Inflammatory macrophage treated with lipopolysaccharide for 1 hour (primary cell): ENCODE results near the gene NEURL1.

ENCODE experiments used
- DNase-seq, 2 donors: peaks; one replicate each; pipeline ENCODE4 v3.0.0-alpha.2; 2020 to 2022

Gene NEURL1

DNA sequence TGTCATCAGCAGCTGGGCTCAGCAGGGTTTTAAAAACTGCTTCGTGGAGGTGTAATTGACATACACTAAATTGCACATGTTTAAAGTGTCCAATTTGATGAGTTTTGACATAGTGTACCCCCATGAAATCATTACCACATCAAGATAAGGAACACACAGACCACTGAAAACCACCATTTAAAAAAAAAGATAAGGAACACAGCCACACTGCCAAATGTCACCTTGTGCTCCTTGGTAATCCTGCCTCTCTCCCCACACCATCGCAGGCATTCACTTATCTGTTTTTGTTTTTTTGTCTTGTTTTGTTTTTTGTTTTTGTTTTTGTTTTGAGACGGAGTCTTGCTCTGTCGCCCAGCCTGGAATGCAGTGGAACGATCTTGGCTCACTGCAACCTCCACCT, 75.0 kb downstream of the NEURL1 start:
- no peak for DNase-seq

- no peak for DNase-seq
Observed at GRCh38 chr10:103569896-103570295, 76.4 kb downstream of the NEURL1 start.

DNA sequence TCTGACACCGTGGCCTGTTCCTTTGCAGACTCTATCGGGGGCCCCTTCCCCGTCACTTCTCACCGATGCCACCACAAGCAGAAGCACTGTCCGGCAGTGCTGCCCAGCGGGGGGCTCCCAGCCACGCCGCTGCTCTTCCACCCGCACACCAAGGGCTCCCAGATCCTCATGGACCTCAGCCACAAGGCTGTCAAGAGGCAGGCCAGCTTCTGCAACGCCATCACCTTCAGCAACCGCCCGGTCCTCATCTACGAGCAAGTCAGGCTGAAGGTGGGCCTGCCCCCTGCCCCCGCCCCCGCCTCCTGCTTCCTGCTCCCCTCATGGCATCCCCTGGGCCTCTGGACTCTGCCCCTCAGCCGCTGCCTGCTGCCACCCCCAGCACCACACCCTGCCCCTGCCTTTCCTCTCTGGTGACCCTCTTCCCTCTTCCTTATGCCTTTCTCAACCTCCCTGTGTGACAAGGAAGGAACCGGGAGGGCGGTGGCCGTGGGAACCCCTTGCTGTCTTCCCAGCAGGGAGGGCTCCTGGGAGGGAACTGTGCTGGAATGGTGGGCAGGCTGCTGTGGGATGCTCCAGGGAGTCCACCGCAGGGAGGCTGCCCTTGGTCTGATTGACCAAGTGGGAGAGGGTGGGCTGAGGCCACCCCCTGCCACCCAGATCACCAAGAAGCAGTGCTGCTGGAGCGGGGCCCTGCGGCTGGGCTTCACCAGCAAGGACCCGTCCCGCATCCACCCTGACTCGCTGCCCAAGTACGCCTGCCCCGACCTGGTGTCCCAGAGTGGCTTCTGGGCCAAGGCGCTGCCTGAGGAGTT, 77.5 kb downstream of the NEURL1 start:
- no peak for DNase-seq

GRCh38 chr10:103571656-103571975, 78.1 kb downstream of the NEURL1 start:
- DNase-seq = no peak

DNA sequence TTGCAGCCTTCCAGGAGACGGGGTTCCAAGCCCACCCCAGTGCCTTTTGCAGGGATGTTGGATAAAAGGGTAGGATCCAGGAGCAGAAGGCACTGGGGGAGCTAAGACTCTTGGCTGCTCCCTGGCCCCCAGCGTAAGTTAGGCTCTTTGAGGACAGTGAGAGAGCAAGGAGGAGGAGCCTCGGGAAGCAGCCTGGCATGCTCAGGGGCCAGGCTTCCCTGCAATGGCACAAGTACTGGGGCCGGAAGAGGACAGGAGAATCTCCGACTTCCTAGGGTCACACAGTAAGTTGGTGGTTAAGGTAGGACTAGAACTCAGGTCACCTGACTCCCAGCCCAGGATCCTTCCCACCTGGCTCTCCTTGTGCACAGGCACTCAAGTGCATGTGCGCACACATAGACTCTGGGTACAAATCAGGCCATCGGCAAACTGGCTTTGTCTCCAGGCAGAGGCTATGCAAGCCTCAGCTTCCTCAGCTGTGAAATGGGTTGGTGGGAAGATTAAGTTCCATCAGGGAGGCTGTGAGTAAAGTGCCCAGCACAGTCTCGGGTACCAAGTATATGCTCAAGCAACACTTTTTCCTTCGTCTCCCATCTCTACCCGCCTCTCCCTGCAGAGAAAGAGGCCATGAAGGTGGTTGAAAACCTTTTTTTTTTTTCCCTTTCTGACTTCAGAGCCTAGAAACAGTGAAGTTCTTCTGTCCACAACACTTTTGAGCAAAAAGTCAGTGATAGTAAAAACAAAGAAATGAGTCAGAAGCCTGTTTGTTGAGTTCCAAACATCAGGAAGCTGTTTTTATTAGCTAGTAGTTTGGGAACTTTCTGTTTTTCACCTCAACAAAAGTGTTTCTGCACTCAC, 79.1 kb downstream of the NEURL1 start:
- no peak for DNase-seq

GRCh38 chr10:103573205-103573487, 79.6 kb downstream of the NEURL1 start:
- DNase-seq = no peak

DNA sequence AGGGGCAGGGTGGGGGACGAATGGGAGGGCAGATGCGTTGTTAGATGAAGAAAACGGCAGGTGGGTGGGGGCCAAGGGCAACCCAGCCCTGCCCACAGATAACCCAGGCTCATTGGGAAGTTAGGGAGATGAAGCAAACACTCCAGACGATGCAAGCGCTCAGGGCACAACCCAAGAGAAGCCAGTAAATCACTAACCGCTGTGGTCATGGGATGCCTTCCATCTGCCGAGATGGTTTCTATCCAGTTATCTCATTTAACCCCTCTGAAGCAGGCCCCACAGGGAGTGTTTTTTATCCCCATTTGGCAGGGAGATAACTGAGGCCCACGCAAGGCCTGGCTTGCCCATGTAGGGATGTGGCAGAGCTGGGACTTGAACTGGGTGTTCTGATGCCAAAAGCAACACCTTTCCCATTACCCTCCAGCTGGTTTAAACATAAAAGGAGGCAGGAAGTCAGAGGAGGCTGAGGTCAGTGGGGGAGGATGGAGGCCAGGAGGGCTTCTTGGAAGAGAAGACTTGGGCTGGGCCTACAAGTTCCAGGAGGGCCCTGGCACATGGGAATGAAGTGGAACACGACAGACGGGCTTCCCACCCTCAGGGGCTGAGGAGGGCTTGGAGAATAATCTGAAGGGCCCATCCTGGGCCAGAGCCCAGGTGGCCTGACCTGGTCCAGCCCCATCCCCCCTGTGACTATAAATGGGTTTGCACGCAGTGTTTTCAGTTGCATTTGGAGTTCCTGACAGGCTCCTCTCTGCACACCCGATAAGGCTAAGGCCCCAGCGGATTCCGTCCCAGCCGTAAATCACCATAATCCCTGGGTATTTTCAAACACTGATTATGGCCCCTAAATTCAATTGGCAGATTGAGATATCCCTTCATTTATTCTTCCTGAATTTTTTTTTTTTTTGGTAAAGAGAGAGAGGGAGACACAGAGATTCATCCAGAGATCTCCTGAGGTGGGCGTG, 80.9 kb downstream of the NEURL1 start:
- DNase-seq = no peak

DNA sequence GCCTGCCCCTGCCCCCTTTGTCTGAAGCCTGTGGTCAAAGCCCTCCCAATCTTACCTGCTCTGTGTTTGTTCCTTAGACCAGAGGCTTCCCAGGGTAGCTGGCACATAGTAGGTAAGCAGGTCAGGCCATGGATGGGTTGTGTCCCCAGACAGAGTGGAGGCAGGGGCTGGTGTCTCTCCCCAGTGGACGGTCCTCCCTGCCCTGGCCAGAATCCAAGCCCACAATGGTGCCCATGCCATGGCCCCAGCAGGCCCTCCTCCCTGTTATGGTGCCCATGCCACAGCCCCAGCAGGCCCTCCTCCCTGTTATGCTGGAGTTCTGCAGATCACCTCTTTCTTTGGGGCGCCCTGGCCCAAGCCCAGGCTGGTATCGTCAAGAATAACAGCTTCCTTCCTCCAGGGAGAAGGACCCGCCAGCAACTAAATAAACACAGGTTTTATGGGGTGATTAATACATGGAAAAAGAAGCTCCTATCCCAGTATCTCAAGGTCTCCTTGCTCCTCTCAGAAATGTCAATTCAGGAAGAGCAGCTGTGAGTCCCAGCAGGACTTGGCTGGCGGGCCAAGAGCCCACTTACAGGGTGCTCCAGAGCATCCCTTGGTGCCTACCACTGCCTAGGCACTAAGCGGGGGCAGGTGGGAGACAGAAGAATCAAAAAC, 82.0 kb downstream of the NEURL1 start:
- no peak for DNase-seq

DNA sequence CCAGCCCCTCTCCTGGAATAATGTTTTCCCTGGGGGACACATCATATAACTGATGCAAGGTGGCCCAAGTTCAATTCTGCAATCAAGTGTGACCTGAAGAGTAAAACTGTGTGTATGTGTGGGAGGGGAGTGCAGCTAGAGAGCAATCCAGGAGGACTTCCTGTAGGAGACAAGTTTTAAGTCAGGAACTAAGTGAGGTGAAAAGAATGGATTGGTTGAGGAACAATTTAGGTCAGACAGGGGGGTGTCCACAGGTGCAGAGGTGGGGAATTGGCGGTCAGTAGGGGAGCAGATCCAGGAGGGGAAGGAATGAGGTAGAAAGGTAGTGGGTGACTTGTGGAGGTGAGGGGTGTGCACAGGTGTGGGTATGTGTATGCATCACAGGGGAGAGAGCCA, 82.6 kb downstream of the NEURL1 start:
- no peak for DNase-seq

DNA sequence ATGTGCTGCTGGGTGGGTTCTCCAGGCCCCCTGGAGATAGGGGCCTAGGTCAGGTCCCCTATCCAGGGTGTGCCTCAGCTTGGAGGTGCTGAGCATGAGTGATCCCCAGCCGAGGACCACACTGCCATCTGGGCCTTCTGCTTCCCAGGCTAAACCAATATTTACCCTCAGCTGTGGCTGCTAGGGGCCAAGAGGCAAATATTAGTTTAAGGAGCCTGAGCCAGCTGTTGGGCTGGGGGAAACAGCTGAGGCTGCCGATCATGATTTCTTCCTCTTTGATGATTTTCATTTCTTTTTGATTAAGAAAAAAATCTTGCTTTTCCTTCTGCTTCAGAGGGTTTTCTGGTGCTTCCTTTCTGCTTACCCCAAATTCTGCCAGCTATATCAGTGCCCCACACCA, 83.4 kb downstream of the NEURL1 start:
- DNase-seq = no peak

DNA sequence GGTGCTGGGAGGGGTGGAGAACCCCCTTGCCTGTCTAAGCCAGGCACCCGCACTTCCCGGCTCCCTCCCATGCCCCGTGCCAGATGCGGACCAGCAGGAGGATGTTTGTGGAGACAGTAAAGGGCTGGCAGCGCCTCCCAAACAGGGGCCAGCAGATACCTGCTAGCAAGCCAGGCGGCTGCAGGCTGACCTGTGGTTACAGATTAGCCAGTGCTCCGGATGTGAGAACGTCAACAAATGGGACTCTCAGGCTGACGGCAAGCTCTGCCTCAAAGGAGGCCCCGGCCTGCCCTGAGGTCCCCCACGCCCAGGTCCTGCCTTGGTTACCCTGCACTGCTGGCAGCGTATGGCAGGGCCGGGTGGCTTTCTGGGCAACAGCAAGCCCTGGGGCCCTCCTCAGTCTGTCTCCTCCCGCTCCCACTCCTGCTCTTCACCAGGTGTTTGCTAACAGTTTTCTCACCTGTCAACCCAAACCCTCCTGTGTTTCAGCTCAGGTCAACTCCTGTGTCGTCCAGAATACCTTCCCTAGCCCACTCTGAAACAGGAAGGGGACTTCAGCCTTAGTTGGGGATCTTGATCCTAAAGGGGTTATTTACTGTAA, 85.4 kb downstream of the NEURL1 start:
- DNase-seq = no peak

DNA sequence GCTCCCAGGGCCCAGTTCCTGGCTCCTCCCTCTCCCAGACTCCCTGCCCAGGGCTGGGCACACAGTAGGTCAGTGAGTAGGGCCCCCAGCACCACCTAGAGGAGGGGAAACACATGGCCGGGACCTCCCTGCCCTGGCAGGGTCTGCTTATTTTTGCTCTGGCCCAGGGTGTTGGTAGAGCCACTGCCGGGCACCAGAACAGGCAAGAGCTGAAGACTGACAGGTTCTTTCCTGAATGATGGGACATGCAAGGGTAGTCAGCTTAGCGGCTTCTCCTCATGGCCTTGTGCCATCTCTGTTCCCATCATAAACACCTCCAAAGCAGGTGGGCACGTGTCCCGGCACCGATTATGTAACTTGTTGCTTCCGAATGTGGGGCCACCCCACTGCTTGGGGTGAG, 86.5 kb downstream of the NEURL1 start:
- DNase-seq = no peak

GRCh38 chr10:103580430-103580829, 86.9 kb downstream of the NEURL1 start:
- no peak for DNase-seq

- DNase-seq = no peak
Observed at GRCh38 chr10:103581499-103581898, 88.0 kb downstream of the NEURL1 start.

DNA sequence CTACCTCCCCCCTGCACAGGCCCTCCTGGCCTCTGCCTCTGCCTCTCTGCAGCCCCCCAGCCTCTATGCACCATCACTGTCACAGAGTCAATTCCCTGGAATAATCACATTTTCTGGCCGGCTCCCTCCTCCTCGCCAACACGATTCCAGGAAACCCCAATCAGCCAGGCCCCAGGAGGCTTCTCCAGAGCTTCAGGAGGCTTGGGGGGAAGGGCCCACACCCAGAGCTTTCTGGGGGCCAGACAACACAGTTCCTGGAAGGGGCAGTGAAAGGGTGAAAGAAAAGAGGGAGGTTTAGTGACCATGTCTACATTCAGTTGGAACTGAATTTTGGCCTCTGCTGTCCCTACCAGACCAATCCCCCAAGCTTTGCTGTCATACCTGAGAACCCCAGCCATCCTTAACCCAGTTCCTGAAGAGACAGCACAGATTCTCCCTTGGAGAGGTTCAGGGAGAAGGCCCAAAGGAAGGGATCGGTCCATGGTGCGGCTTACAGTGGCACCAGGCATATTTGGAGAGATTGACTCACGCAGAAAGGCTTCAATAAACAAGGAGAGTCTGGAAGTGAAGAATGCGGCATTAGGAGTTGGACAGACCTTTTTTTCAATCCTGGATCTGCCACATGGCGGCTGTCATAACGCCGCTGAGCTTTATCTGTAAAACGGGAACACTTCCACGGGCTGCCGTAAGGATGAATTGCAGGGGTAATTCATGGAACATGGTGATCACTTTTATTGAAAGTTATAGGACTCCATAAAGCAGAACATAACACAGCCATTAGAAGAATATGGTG, 89.0 kb downstream of the NEURL1 start:
- no peak for DNase-seq

GRCh38 chr10:103583871-103584215, 90.3 kb downstream of the NEURL1 start:
- no peak for DNase-seq

DNA sequence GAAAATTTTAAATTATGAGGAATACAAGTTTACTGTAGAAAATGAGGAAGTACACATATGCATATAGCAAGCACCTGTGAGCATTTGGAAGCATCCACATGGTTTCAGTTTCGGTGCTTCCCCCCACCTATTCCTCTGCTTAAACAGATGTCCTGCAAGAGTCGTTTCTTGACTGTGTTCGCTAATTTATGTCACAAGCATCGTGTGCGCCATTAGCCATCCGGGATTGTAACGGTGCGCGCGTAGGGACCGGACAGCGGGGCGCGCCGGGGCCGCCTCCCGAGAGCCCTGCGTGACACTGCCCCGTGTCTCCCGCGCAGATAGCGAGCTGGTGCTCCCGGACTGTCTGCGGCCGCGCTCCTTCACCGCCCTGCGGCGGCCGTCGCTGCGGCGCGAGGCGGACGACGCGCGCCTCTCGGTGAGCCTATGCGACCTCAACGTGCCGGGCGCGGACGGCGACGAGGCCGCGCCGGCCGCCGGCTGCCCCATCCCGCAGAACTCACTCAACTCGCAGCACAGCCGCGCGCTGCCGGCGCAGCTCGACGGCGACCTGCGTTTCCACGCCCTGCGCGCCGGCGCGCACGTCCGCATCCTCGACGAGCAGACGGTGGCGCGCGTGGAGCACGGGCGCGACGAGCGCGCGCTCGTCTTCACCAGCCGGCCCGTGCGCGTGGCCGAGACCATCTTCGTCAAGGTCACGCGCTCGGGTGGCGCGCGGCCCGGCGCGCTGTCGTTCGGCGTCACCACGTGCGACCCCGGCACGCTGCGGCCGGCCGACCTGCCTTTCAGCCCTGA, 90.9 kb downstream of the NEURL1 start:
- DNase-seq = peak; percentile 30 to 35

DNA sequence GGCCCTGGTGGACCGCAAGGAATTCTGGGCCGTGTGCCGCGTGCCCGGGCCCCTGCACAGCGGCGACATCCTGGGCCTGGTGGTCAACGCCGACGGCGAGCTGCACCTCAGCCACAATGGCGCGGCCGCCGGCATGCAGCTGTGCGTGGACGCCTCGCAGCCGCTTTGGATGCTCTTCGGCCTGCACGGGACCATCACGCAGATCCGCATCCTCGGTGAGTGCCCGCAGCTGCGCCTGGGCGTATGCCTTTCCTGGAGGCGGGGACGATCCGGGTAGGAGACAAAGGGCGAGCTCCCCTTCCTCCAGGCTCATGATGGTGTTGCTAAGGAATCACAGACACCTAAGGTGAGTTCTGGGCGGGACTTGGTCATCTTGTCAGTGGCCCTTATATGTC, 91.5 kb downstream of the NEURL1 start:
- no peak for DNase-seq

GRCh38 chr10:103587073-103587472, 93.6 kb downstream of the NEURL1 start:
- DNase-seq = no peak

DNA sequence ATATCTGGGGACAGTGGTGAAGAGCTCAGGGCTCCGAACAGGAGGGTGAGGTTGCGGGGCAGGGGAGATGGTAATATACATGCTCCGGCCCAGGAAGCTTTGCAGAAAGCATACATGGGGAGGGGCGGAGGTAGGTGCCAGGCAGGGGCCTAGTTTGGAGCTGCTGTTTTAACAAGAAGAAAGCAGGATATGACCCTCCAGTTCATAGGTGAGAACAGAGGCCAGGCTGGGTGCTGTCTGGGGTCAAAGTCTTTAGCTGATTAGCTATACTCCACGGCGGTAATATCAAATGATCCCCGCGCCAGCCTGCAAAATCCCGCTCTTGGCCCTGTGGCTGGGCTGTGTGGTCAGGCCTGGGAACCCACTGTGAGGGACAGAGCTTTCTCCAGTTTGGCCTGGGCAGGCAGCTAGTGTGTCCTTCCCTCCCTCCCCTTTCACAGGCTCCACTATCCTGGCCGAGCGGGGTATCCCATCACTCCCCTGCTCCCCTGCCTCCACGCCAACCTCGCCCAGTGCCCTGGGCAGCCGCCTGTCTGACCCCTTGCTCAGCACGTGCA, 95.6 kb downstream of the NEURL1 start:
- no peak for DNase-seq

DNA sequence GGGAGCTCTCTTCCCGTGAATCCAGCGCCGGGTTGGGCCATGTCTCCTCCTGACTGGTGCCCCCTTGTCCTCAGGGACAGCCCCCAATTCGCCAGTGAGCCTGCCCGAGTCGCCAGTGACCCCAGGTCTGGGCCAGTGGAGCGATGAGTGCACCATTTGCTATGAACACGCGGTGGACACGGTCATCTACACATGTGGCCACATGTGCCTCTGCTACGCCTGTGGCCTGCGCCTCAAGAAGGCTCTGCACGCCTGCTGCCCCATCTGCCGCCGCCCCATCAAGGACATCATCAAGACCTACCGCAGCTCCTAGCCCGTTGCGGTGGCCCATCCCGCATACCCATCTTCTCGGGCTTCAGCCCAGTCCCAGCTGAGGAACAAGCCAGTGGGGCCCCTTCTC, 96.6 kb downstream of the NEURL1 start:
- no peak for DNase-seq
